Endothelial cell of umbilical vein (primary cell): Measurements from ENCODE around the gene OXSR1. TPM values are rescaled to one million over a fixed set of nuclear protein-coding genes. Genes with fewer than 3 reads are reported as not detected.

Experiments
- BruUV-seq: library from RNA; stranded (reverse); fragments of 400-500 nt; replicated peaks from 2 replicates; lab custom pipeline; 2021; lab: Mats Ljungman, UMichigan
- CTCF ChIA-PET: fragments of 300-600, 350-600 bp; sonication (Branson Sonifier 250); formaldehyde crosslinking; loops from one replicate; lab custom pipeline; 2021; ENCODE audit warnings: antibody characterized with exemption, inconsistent platforms; lab: Charles Lee
- POLR2A ChIA-PET: fragments of 300-600, 350-600 bp; sonication (Branson Sonifier 250); formaldehyde crosslinking; loops from one replicate; lab custom pipeline; 2021; ENCODE audit warnings: antibody characterized with exemption, inconsistent platforms; lab: Charles Lee
- DNase-seq: peaks from one replicate; pipeline ENCODE4 v3.0.0-alpha.2; 2011; ENCODE audit warnings: low read depth, low spot score
- FAIRE-seq: peaks from 2 replicates; lab custom pipeline; 2011; peaks lifted over from hg19 to GRCh38; lab: Jason Lieb, UNC
- H2AFZ ChIP-seq: 2 replicates; pipeline ENCODE4 v1.6.0; 2012; ENCODE audit warnings: low read depth, low read length, control low read depth, inconsistent platforms
- H3K27ac ChIP-seq: 2 replicates; pipeline ENCODE4 v1.5.1; 2011; ENCODE audit warnings: low read depth, mild to moderate bottlenecking, control low read depth, low read length, moderate library complexity; ENCODE audit not compliant: insufficient read depth
- H3K27me3 ChIP-seq, 2 experiments: 2 replicates each; pipeline versions ENCODE4 v1.6.0 to v1.6.1; 2011; ENCODE audit warnings: low read length in 2 of 2, mixed read lengths in 1 of 2; ENCODE audit not compliant: control insufficient read depth in 2 of 2, insufficient read depth in 2 of 2
- H3K36me3 ChIP-seq, 2 experiments: 2 replicates in 1 of 2; 3 replicates in 1 of 2; pipeline ENCODE4 v1.5.1; 2011; ENCODE audit warnings: low read length in 2 of 2, mild to moderate bottlenecking in 1 of 2, moderate library complexity in 1 of 2; ENCODE audit not compliant: control insufficient read depth in 2 of 2, insufficient read depth in 2 of 2; ENCODE audit errors: extremely low read depth in 1 of 2
- H3K4me1 ChIP-seq: 3 replicates; pipeline ENCODE4 v1.5.1; 2011; ENCODE audit warnings: mild to moderate bottlenecking, low read length; ENCODE audit not compliant: control insufficient read depth, insufficient read depth; ENCODE audit errors: extremely low read depth
- H3K4me2 ChIP-seq: 2 replicates; pipeline ENCODE4 v1.6.1; 2011; ENCODE audit warnings: low read length, control low read depth, mixed read lengths; ENCODE audit not compliant: insufficient read depth
- H3K4me3 ChIP-seq, 3 experiments: fragments of 200-600 bp in 1 of 3; sonication (generic), shearing (Covaris generic) in 1 of 3; replicated peaks in 1 of 3; 2 replicates each; pipeline ENCODE4 v1.5.1; 2011 to 2016; ENCODE audit warnings: control low read depth in 3 of 3, low read length in 3 of 3, mild to moderate bottlenecking in 2 of 3, inconsistent platforms in 1 of 3, low read depth in 1 of 3, moderate library complexity in 1 of 3; ENCODE audit not compliant: insufficient read depth in 1 of 3
- H3K79me2 ChIP-seq: 2 replicates; pipeline ENCODE4 v1.6.0; 2012; ENCODE audit warnings: low read length, inconsistent platforms; ENCODE audit not compliant: control insufficient read depth, insufficient read depth
- H3K9ac ChIP-seq: replicated peaks from 2 replicates; pipeline ENCODE3; 2011; ENCODE audit warnings: low read length, control low read depth; ENCODE audit not compliant: insufficient read depth; ENCODE audit errors: extremely low read depth
- H3K9me1 ChIP-seq: replicated peaks from 3 replicates; pipeline ENCODE4 v1.6.0; 2011; ENCODE audit warnings: mild to moderate bottlenecking, low read length; ENCODE audit not compliant: control insufficient read depth, insufficient read depth; ENCODE audit errors: extremely low read depth
- H3K9me3 ChIP-seq: replicated peaks from 2 replicates; pipeline ENCODE4 v1.5.1; 2012; ENCODE audit warnings: low read length, inconsistent platforms; ENCODE audit not compliant: control insufficient read depth, insufficient read depth
- H4K20me1 ChIP-seq: replicated peaks from 2 replicates; pipeline ENCODE3; 2011; ENCODE audit warnings: mild to moderate bottlenecking, low read length; ENCODE audit not compliant: control insufficient read depth, insufficient read depth; ENCODE audit errors: extremely low read depth
- EZH2 ChIP-seq: IDR thresholded peaks from 2 replicates; pipeline ENCODE4 v1.6.1; 2012; ENCODE audit warnings: borderline replicate concordance, low read depth, mild to moderate bottlenecking, moderate library complexity, low read length, inconsistent platforms; ENCODE audit not compliant: severe bottlenecking
- FOS ChIP-seq: IDR thresholded peaks from 2 replicates; pipeline ENCODE4 v1.6.1; 2011; ENCODE audit warnings: mild to moderate bottlenecking, low read length, moderate library complexity, borderline replicate concordance; ENCODE audit not compliant: insufficient read depth
- GATA2 ChIP-seq: IDR thresholded peaks from 2 replicates; pipeline ENCODE4 v1.7.0; 2011; ENCODE audit warnings: low read depth, mild to moderate bottlenecking, moderate library complexity, mixed read lengths, low read length; ENCODE audit not compliant: insufficient read length, insufficient read depth
- JUN ChIP-seq: IDR thresholded peaks from 2 replicates; pipeline ENCODE4 v1.6.1; 2011; ENCODE audit warnings: borderline replicate concordance, low read depth; ENCODE audit not compliant: insufficient read length, insufficient read depth
- MYC ChIP-seq: IDR thresholded peaks from one replicate; pipeline ENCODE4 v1.6.1; 2011; ENCODE audit warnings: mild to moderate bottlenecking, low read depth, low read length
- POLR2A ChIP-seq: IDR thresholded peaks from 2 replicates; pipeline ENCODE4 v1.6.1; 2012; ENCODE audit warnings: low read depth, mild to moderate bottlenecking, control low read depth, low read length
- POLR2AphosphoS5 ChIP-seq: IDR thresholded peaks from 2 replicates; pipeline ENCODE4 v1.6.1; 2012; ENCODE audit warnings: low read depth, mild to moderate bottlenecking, control low read depth, low read length, moderate library complexity; ENCODE audit not compliant: insufficient read depth
- dilution Hi-C: fragments of 300-500 bp; cut with MboI; formaldehyde crosslinking; loops from one replicate; pipeline ENCODE4 v1.15.0; 2019; ENCODE audit warnings: low sequenced_read_pairs; ENCODE audit not compliant: extremely low pct_ligation_motif_present
- intact Hi-C: fragments of 100-400 bp; cut with micrococcal nuclease; formaldehyde crosslinking; loops from one replicate; pipeline ENCODE4 v1.10.0; 2022
- polyA plus RNA-seq, 4 experiments: library from polyadenylated mRNA; depleted of rRNA in 3 of 4; stranded (reverse) in 3 of 4; unstranded in 1 of 4; fragments of >200 nt; gene quantifications; 2 replicates each; pipeline versions ENCODE4 v1.2.1 to v1.2.3, GENCODE V29; 2011 to 2012; ENCODE audit warnings: missing spikeins in 1 of 4
- total RNA-seq: library from RNA; stranded (reverse); gene quantifications from 2 replicates; pipeline ENCODE4 v1.2.3, GENCODE V29; 2021
- TF ChIP-seq, protein P1 (sequence below), 2 donors: IDR thresholded peaks; 1 replicate in 1 of 2; 2 replicates in 1 of 2; pipeline ENCODE4 v1.5.1; 2011; ENCODE audit warnings: low read length in 2 of 2, mild to moderate bottlenecking in 2 of 2, moderate library complexity in 2 of 2, control low read depth in 1 of 2, inconsistent platforms in 1 of 2, low read depth in 1 of 2; ENCODE audit not compliant: insufficient read depth in 1 of 2; ENCODE audit errors: extremely low read depth in 1 of 2
- TF ChIP-seq, protein P2 (sequence below): IDR thresholded peaks from 2 replicates; pipeline ENCODE4 v1.6.1; 2011; ENCODE audit not compliant: insufficient read depth, insufficient read length

Gene OXSR1
- total and polyA plus RNA-seq, 2 donors (not counting 3 experiments of a cell fraction or from before 2014, with no cell fraction given) = 15.1 to 32.9 TPM

DNA sequence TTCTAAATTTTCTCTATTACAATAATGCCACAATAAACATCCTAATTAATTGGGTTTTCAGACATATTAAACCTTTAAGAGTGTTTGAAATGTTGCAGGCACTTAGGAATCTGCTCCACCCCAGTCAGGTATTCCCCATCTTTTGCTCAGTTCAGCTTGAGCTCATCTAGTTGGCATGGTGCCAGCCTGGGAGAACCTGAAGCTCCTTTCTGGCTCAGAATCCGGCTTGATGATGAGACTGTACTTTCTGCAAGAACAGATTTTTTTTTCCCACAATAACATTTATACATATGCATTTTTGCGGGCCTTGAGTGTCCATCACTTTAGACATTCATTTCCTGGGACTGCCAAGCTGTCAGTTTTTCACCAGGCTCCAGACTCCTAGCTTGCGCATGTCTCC, 7.7 kb upstream of the OXSR1 start:
- Histone ChIP-seq H3K27me3 (no peaks in the 10 kb centered on the region), H3K9ac (no peak overlapping the region), H3K79me2 (no peaks in the 10 kb centered on the region), H2AFZ (no peak overlapping the region), H3K27ac (no peak overlapping the region), H3K9me3 (no peaks in the 10 kb centered on the region), H3K4me2 (no peak overlapping the region), H3K4me3 (no peak overlapping the region), H3K4me1 (no peaks in the 10 kb centered on the region), H3K9me1 (no peaks in the 10 kb centered on the region), H3K36me3 (no peaks in the 10 kb centered on the region), H4K20me1 (no peaks in the 10 kb centered on the region)
- BruUV-seq = no TSS peak
- CTCF ChIA-PET = no interaction called here
- no peak for DNase-seq
- no peak for FAIRE-seq
- POLR2A ChIA-PET = no interaction called here
- intact Hi-C loops = no loop called here
- TF ChIP-seq, protein P1, sequence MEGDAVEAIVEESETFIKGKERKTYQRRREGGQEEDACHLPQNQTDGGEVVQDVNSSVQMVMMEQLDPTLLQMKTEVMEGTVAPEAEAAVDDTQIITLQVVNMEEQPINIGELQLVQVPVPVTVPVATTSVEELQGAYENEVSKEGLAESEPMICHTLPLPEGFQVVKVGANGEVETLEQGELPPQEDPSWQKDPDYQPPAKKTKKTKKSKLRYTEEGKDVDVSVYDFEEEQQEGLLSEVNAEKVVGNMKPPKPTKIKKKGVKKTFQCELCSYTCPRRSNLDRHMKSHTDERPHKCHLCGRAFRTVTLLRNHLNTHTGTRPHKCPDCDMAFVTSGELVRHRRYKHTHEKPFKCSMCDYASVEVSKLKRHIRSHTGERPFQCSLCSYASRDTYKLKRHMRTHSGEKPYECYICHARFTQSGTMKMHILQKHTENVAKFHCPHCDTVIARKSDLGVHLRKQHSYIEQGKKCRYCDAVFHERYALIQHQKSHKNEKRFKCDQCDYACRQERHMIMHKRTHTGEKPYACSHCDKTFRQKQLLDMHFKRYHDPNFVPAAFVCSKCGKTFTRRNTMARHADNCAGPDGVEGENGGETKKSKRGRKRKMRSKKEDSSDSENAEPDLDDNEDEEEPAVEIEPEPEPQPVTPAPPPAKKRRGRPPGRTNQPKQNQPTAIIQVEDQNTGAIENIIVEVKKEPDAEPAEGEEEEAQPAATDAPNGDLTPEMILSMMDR (IDR thresholded peaks at IDR 0.05; ENCODE audit: extremely low read depth in 1 of 2, insufficient read depth in 1 of 2, low read depth in 1 of 2, low read length in 2 of 2) = no peak
- no peak for TF ChIP-seq FOS
- no peak for TF ChIP-seq MYC
- TF ChIP-seq POLR2AphosphoS5 = no peak
- no peak for TF ChIP-seq POLR2A
- TF ChIP-seq GATA2 = no peak
- TF ChIP-seq EZH2 = no peak
- TF ChIP-seq JUN = no peak
- TF ChIP-seq, protein P2, sequence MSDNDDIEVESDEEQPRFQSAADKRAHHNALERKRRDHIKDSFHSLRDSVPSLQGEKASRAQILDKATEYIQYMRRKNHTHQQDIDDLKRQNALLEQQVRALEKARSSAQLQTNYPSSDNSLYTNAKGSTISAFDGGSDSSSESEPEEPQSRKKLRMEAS = no peak
- dilution Hi-C loops = no loop called here
